GM06990 (cell line): Measurements from ENCODE around the gene CEP170B.

Experiments used
- DNase-seq: peaks from one replicate; pipeline ENCODE4 v3.0.0-alpha.2; 2011; ENCODE audit not compliant: insufficient read length; ENCODE audit errors: extremely low read depth
- H3K27me3 ChIP-seq: replicated peaks from 2 replicates; pipeline ENCODE4 v1.6.0; 2011; ENCODE audit warnings: low read length; ENCODE audit not compliant: control insufficient read depth, insufficient read depth
- H3K36me3 ChIP-seq: 2 replicates; pipeline ENCODE4 v1.5.1; 2011; ENCODE audit warnings: low read length; ENCODE audit not compliant: control insufficient read depth, insufficient read depth
- H3K4me3 ChIP-seq: replicated peaks from 2 replicates; pipeline ENCODE4 v1.5.1; 2011; ENCODE audit warnings: low read depth, mild to moderate bottlenecking, control low read depth, low read length
- CTCF ChIP-seq: IDR thresholded peaks from 2 replicates; pipeline ENCODE4 v1.5.1; 2011; ENCODE audit warnings: low read length, control low read depth, mild to moderate bottlenecking, inconsistent platforms; ENCODE audit not compliant: insufficient read depth, poor library complexity, severe bottlenecking

CEP170B gene

GRCh38 chr14:104930526-104931303 is 65.6 kb downstream of the CEP170B start:
- DNase-seq = no peak
- Histone ChIP-seq H3K36me3 (no peaks in the 10 kb centered on the region), H3K27me3 (peaks cover 2% of the 10 kb centered on the region; the same call in 1 of the 2 replicates), H3K4me3 (no peak overlapping the region)
- TF ChIP-seq CTCF = no peak

- TF ChIP-seq CTCF = no peak
- Histone ChIP-seq H3K4me3 (no peak overlapping the region), H3K36me3 (no peaks in the 10 kb centered on the region), H3K27me3 (peaks cover 4% of the 10 kb centered on the region)
- DNase-seq = no peak
Observed at GRCh38 chr14:104931304-104931770, 66.3 kb downstream of the CEP170B start.

- no peak for DNase-seq
- no peak for TF ChIP-seq CTCF
- no peak overlapping the region for H3K4me3 ChIP-seq
- H3K36me3 ChIP-seq = no peaks in the 10 kb centered on the region
- peaks cover 4% of the 10 kb centered on the region for H3K27me3 ChIP-seq
Observed at GRCh38 chr14:104931771-104932675, 67.0 kb downstream of the CEP170B start.

GRCh38 chr14:104932676-104933631 is 67.9 kb downstream of the CEP170B start:
- no peaks in the 10 kb centered on the region for H3K36me3 ChIP-seq
- peak; percentile 55 for TF ChIP-seq CTCF
- H3K4me3 ChIP-seq = no peak overlapping the region
- DNase-seq = peak; percentile 77
- peaks cover 5% of the 10 kb centered on the region for H3K27me3 ChIP-seq
